Body of pancreas (tissue), 4 donors: ENCODE measurements around the gene CLUH.

Source experiments
- POLR2A ChIP-seq, 3 donors: fragments of 450-650 bp; IDR thresholded peaks; one replicate each; pipeline ENCODE4 v1.6.1; 2016; ENCODE audit warnings: antibody characterized with exemption in 3 of 3, mild to moderate bottlenecking in 2 of 3
- TF ChIP-seq, protein P1 (sequence below), 7 experiments: fragments of 450-650 bp in 4 of 7; fragments of 200-600 bp in 3 of 7; sonication (generic) in 3 of 7; IDR thresholded peaks; one replicate each; pipeline ENCODE4 v1.5.1; 2016 to 2019; ENCODE audit warnings: antibody characterized with exemption in 7 of 7

DNA sequence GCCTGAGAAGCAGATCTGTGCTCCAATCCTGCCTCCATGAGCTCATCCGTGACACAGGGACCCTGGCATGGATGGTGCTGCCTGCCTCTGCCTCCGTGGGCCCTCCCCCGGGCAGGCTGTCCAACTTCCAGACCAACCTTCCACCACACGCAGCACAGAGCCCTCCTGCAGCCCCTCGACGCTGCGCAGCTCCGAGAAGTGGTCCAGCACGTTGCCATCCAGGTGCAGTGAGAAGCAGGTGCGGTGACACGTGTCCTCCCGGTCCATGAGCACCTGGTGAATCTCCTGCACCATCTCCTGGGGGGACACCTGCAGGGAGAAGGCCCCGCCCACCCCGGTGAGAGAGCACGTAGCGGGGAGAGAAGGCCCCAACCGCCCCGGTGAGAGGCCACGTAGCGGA, 8.4 kb downstream of the CLUH start:
- TF ChIP-seq, protein P1, sequence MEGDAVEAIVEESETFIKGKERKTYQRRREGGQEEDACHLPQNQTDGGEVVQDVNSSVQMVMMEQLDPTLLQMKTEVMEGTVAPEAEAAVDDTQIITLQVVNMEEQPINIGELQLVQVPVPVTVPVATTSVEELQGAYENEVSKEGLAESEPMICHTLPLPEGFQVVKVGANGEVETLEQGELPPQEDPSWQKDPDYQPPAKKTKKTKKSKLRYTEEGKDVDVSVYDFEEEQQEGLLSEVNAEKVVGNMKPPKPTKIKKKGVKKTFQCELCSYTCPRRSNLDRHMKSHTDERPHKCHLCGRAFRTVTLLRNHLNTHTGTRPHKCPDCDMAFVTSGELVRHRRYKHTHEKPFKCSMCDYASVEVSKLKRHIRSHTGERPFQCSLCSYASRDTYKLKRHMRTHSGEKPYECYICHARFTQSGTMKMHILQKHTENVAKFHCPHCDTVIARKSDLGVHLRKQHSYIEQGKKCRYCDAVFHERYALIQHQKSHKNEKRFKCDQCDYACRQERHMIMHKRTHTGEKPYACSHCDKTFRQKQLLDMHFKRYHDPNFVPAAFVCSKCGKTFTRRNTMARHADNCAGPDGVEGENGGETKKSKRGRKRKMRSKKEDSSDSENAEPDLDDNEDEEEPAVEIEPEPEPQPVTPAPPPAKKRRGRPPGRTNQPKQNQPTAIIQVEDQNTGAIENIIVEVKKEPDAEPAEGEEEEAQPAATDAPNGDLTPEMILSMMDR (IDR thresholded peaks at IDR 0.05): no peak
- TF ChIP-seq POLR2A (IDR thresholded peaks at IDR 0.05): no peak
